Prostate gland (tissue), 2 donors: ENCODE results near the gene GNB5.

Experiments
- CTCF ChIP-seq, 4 experiments: fragments of 200-600 bp in 2 of 4; fragments of 450-650 bp in 2 of 4; sonication (generic) in 2 of 4; IDR thresholded peaks; 1 replicate in 3 of 4; 2 replicates in 1 of 4; pipeline ENCODE4 v1.5.1; 2016 to 2019; ENCODE audit warnings: antibody characterized with exemption in 4 of 4, mild to moderate bottlenecking in 2 of 4, moderate library complexity in 2 of 4
- POLR2A ChIP-seq: fragments of 450-650 bp; IDR thresholded peaks from one replicate; pipeline ENCODE4 v1.6.1; 2016; ENCODE audit warnings: antibody characterized with exemption, mild to moderate bottlenecking

- TF ChIP-seq CTCF (IDR thresholded peaks at IDR 0.05) = no peak
- TF ChIP-seq POLR2A = no peak
These were observed 91.4 kb downstream of the GNB5 start for GRCh38 chr15:52099651-52100272.
